C4-2B (cell line): ENCODE data around the gene EZH2.

Experiments used
- ZFX ChIP-seq: fragments of 450-650 bp; IDR thresholded peaks from 2 replicates; pipeline ENCODE4 v1.6.1; 2017
- TF ChIP-seq, protein P1 (sequence below): fragments of 450-650 bp; conservative IDR thresholded peaks from 2 replicates; pipeline ENCODE4 v1.5.1; 2017; ENCODE audit warnings: mild to moderate bottlenecking

DNA sequence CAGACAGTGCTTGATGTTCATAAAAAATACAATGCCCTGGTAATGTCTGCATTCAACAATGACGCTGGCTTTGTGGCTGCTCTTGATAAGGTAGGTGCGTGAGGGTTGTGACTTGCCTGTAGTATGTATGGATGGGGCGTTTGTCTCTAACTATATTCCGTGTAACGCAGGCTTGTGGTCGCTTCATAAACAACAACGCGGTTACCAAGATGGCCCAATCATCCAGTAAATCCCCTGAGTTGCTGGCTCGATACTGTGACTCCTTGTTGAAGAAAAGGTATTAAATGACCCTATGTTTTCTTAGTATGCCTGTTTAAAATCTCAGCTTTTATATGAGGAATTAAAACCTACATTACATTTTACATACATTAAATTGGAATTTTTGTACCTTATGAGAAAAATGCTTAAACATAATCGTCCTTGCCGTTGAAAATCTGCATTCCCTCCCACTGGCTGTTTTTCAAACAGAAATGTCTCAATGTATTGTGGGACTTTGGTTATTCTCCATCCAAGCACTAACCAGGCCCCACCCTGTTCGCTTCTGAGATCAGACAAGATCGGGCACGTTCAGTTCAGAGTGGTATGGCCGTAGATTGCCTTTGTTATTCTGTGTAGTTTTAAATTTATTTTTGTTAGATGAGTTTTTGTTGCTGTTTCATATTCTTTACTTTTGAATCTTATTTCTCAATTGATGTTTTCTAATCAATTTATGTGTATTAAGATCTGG, 100.1 kb downstream of the EZH2 start:
- TF ChIP-seq, protein P1, sequence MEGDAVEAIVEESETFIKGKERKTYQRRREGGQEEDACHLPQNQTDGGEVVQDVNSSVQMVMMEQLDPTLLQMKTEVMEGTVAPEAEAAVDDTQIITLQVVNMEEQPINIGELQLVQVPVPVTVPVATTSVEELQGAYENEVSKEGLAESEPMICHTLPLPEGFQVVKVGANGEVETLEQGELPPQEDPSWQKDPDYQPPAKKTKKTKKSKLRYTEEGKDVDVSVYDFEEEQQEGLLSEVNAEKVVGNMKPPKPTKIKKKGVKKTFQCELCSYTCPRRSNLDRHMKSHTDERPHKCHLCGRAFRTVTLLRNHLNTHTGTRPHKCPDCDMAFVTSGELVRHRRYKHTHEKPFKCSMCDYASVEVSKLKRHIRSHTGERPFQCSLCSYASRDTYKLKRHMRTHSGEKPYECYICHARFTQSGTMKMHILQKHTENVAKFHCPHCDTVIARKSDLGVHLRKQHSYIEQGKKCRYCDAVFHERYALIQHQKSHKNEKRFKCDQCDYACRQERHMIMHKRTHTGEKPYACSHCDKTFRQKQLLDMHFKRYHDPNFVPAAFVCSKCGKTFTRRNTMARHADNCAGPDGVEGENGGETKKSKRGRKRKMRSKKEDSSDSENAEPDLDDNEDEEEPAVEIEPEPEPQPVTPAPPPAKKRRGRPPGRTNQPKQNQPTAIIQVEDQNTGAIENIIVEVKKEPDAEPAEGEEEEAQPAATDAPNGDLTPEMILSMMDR, result no peak
- TF ChIP-seq ZFX, result no peak
